Fibroblast of the aortic adventitia (primary cell): ENCODE data around the gene GPD1L. TPM values are rescaled to one million over a fixed set of nuclear protein-coding genes. Genes with fewer than 3 reads are reported as not detected.

Experiments used
- DNase-seq: peaks from one replicate; pipeline ENCODE4 v3.0.0-alpha.2; 2010; ENCODE audit warnings: low read depth
- H3K4me3 ChIP-seq: 2 replicates; pipeline ENCODE4 v1.5.1; 2011; ENCODE audit warnings: low read depth, mild to moderate bottlenecking, control low read depth, low read length, moderate library complexity
- total RNA-seq: library from RNA; depleted of rRNA; stranded (reverse); fragments of >200 nt; gene quantifications from 2 replicates; pipeline ENCODE4 v1.2.3, GENCODE V29; 2012; ENCODE audit warnings: low replicate concordance
- TF ChIP-seq, protein P1 (sequence below): IDR thresholded peaks from 2 replicates; pipeline ENCODE4 v1.5.1; 2011; ENCODE audit warnings: mild to moderate bottlenecking, low read length, control low read depth, inconsistent platforms; ENCODE audit not compliant: insufficient read depth

GPD1L gene
- total RNA-seq, 1 donor: 10.3 TPM

DNA sequence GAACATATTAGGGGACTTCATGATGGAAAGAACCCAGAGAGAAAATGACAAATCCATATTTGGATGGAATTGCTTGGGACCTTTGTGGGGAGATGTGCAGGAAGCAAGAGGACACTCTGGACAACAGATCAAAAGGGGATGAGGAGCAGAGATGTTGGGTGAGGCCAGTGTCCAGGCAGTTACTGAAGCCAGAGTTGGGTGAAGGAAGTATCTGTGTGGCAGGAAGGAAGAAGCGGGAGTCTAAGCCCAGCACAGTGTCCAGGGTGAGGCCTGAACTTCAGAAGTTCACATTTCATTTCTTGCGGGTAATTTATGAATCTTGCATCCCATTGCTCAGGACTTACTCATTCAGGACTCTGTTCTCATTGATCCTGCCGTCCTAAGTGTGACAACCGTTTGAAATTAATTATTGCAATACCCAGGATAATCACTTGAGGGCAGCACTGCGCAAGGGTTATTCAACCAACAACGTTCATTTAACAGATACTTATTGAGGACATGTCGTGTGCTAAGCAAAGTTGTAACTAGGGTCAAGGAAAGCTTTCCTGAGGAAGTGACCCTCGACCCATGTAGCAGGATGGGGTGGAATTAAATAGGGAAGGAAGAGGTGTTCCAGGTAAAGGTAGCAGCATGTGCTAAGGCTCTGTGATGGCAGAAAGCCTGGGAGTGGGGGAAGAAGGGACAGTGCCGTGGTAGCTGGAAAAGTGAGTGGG, 70.7 kb downstream of the GPD1L start:
- peak; percentile 60 for DNase-seq
- H3K4me3 ChIP-seq: no peak overlapping the region
- TF ChIP-seq, protein P1, sequence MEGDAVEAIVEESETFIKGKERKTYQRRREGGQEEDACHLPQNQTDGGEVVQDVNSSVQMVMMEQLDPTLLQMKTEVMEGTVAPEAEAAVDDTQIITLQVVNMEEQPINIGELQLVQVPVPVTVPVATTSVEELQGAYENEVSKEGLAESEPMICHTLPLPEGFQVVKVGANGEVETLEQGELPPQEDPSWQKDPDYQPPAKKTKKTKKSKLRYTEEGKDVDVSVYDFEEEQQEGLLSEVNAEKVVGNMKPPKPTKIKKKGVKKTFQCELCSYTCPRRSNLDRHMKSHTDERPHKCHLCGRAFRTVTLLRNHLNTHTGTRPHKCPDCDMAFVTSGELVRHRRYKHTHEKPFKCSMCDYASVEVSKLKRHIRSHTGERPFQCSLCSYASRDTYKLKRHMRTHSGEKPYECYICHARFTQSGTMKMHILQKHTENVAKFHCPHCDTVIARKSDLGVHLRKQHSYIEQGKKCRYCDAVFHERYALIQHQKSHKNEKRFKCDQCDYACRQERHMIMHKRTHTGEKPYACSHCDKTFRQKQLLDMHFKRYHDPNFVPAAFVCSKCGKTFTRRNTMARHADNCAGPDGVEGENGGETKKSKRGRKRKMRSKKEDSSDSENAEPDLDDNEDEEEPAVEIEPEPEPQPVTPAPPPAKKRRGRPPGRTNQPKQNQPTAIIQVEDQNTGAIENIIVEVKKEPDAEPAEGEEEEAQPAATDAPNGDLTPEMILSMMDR: peak; percentile 68

DNA sequence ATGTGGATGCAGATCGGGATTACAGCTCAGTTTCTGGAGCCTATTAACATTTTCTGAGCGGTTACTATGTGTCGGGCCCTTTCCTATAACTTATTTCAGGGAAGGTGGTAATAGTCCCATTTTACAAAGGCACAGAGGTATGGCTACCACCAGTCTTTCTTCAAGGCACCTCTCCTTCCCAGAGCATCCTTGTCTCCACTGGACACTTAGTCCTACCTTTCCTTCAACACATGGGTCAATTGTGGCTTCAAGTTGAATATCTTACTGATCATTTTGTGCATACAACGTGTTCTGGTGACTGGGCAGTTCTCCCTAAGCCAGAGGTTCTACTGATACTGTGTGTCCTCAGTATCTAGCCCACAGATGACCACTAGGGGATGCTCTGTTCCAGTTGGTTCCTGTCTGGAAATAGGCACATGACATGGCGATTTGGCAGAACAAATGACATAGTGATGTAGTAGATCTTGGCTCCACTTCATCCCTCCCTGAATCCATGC, 71.3 kb downstream of the GPD1L start:
- TF ChIP-seq, protein P1: peak; percentile 88
- peak; percentile 78 for DNase-seq
- no peak overlapping the region for H3K4me3 ChIP-seq

DNA sequence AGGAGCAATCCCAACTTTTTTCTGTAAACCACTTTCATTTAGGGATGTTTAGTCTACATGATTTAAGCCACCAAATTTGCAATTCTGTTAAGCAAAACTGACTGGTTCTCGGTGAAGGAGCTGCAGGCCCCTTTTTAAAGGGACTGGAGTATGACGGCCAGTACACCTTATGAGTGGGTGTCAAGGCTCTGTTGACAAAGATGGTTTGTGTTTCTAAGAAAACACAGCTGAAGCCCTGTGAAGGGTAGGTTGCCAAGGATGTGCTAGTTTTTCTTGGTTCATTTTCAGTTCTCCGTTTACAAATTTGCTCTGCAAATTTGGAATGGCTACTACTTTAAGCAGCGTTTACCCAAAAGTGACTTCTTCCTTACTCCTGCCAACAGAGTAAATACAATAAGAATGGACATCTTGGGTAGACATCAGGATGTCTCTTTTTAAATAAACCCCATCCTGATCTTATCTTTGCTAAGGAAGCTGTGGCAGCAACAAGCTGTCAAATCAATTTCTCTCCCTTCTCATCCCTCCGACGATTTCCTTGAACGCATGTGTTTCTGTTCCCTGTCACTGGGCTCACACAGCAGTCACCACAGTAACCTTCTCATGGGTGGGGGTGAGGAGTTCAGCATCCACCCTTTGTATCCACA, 73.8 kb downstream of the GPD1L start:
- TF ChIP-seq, protein P1: no peak
- DNase-seq: no peak
- no peak overlapping the region for H3K4me3 ChIP-seq

DNA sequence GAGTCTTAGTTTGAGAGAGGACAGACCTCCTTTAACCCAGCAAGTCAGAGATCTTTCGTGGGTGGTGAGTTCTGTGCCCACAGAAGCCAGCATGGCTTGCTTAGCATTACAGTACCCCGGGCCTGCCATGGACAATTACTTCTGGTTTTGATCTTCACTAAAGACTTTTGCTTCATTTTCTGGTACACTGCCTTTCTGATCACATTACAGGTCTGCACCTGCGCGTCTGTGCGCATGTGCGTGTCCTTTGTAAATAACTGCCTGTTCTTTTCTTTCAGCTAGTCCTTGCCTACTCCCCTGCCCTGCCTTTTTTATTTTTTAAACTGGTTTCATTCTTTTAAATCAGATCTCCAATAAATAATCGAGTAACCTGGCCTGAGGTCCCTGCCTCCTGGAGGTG, 74.9 kb downstream of the GPD1L start:
- DNase-seq: no peak
- TF ChIP-seq, protein P1: no peak
- H3K4me3 ChIP-seq: no peak overlapping the region

DNA sequence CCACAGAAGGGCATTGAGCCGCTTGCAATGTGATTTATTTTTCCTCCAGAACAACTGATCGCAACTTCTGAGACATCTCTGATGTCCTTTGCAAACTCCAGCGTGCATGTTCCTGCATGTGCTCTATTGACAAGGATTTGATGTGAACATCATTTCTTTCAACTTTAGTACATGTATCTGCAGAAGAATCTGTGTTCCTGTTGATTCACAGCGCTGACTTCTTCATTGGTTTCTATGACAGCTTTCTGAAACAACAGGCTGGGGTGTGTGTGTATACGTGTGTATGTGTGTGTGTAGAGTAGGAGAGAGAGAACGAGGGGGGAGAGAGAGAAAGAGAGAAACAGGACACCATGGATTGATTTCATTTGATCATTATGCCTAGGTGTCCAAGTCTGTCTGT, 75.4 kb downstream of the GPD1L start:
- DNase-seq: no peak
- TF ChIP-seq, protein P1: no peak
- H3K4me3 ChIP-seq: no peak overlapping the region

DNA sequence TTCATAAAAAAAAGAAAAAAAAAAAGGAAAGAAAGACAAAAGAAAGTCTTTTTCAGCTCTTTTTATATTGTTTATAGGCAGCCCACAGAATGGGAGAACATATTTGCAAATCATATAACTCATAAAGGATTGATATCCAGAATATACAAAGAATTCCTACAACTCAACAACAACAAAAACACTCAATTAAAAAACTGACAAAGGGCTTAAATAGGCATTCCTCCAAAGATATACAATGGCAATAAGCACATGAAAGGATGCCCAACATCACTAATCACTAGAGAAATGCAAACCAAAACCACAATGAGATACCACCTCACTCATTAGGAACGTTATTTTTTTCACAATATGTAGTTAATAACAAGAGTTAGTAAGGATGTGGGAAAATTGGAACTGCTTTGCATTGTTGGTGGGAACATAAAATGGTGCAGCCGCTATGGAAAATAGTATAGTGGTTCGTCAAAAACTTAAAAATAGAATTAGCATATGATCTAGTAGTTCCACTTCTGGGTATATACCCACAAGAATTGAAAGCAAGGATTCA, 77.8 kb downstream of the GPD1L start:
- H3K4me3 ChIP-seq: no peak overlapping the region
- DNase-seq: no peak
- TF ChIP-seq, protein P1: no peak
